HFFc6 (cell line): ENCODE measurements around the gene TOR2A. TPM values are rescaled to one million over a fixed set of nuclear protein-coding genes. Genes with fewer than 3 reads are reported as not detected.

Experiments
- DNase-seq: peaks from one replicate; pipeline ENCODE4 v3.0.0-alpha.2; 2018
- H3K27ac Mint-ChIP-seq: 2 replicates; pipeline ENCODE4 v1.8.0; 2020; ENCODE audit warnings: mild to moderate bottlenecking, mixed read lengths
- H3K27me3 Mint-ChIP-seq: 2 replicates; pipeline ENCODE4 v1.8.0; 2021; ENCODE audit warnings: mild to moderate bottlenecking, moderate library complexity, mixed read lengths; ENCODE audit not compliant: insufficient read depth
- H3K36me3 Mint-ChIP-seq: 2 replicates; pipeline ENCODE4 v1.8.0; 2021; ENCODE audit warnings: low read depth, mixed read lengths
- H3K4me1 Mint-ChIP-seq: 2 replicates; pipeline ENCODE4 v1.8.0; 2020; ENCODE audit warnings: low read depth, mixed read lengths
- H3K4me3 Mint-ChIP-seq: 2 replicates; pipeline ENCODE4 v1.8.0; 2020; ENCODE audit warnings: mild to moderate bottlenecking, moderate library complexity, mixed read lengths
- H3K9me3 Mint-ChIP-seq: 2 replicates; pipeline ENCODE4 v1.8.0; 2020; ENCODE audit warnings: mild to moderate bottlenecking, mixed read lengths
- CTCF ChIP-seq: fragments of 200-600 bp; sonication (generic); IDR thresholded peaks from 2 replicates; pipeline ENCODE4 v1.5.0; 2021; ENCODE audit warnings: antibody characterized with exemption, mild to moderate bottlenecking
- total RNA-seq, 6 experiments: library from RNA; stranded (reverse); fragmentation: NEBNext Ultra II Directional; extraction: Animal tissue kit (Norgen Biotek cat#: 25700); gene quantifications; 2 replicates in 1 of 6; 3 replicates in 5 of 6; pipeline ENCODE4 v1.2.3, GENCODE V29; 2021

TOR2A gene
- total RNA-seq, 6 experiments from 2014 or later: 6.6 to 8.3 (median 8.1) TPM

- no peak for TF ChIP-seq CTCF
- DNase-seq: no peak
- Mint-ChIP-seq H3K36me3 (peaks cover 9% of the 10 kb centered on the region; the same call in 1 of the 2 replicates), H3K27me3 (peaks cover 5% of the 10 kb centered on the region; the same call in 1 of the 2 replicates), H3K4me3 (no peak overlapping the region), H3K4me1 (peaks cover 11% of the 10 kb centered on the region), H3K27ac (no peak overlapping the region), H3K9me3 (peaks cover 4% of the 10 kb centered on the region; the same call in 1 of the 2 replicates)
Observed at GRCh38 chr9:127711831-127712274, 23.2 kb downstream of the TOR2A start.

GRCh38 chr9:127711226-127711701 is 23.8 kb downstream of the TOR2A start:
- Mint-ChIP-seq H3K4me1 (peaks cover 10% of the 10 kb centered on the region), H3K4me3 (no peak overlapping the region), H3K9me3 (peaks cover 4% of the 10 kb centered on the region; the same call in 1 of the 2 replicates), H3K36me3 (peaks cover 9% of the 10 kb centered on the region; the same call in 1 of the 2 replicates), H3K27ac (no peak overlapping the region), H3K27me3 (peaks cover 5% of the 10 kb centered on the region; the same call in 1 of the 2 replicates)
- TF ChIP-seq CTCF: no peak
- no peak for DNase-seq

GRCh38 chr9:127710204-127710783 is 24.8 kb downstream of the TOR2A start:
- no peak for DNase-seq
- H3K27ac Mint-ChIP-seq: no peak overlapping the region
- peaks cover 9% of the 10 kb centered on the region; the same call in 1 of the 2 replicates for H3K36me3 Mint-ChIP-seq
- no peak overlapping the region for H3K4me3 Mint-ChIP-seq
- no peak for TF ChIP-seq CTCF
- H3K9me3 Mint-ChIP-seq: peaks cover 4% of the 10 kb centered on the region; the same call in 1 of the 2 replicates
- H3K27me3 Mint-ChIP-seq: peaks cover 2% of the 10 kb centered on the region; the same call in 1 of the 2 replicates
- 0 out of 2 replicates have a peak, but pooled peaks cover 4% of the 10 kb centered on the region for H3K4me1 Mint-ChIP-seq

- no peak for DNase-seq
- Mint-ChIP-seq H3K9me3 (peaks cover 4% of the 10 kb centered on the region; the same call in 1 of the 2 replicates), H3K4me3 (no peak overlapping the region), H3K27ac (no peak overlapping the region), H3K27me3 (peaks cover 5% of the 10 kb centered on the region), H3K36me3 (peaks cover 9% of the 10 kb centered on the region; the same call in 1 of the 2 replicates), H3K4me1 (no peaks in the 10 kb centered on the region)
- no peak for TF ChIP-seq CTCF
Observed at GRCh38 chr9:127708952-127709587, 26.0 kb downstream of the TOR2A start.

- Mint-ChIP-seq H3K4me3 (no peak overlapping the region), H3K27ac (no peak overlapping the region), H3K27me3 (peaks cover 5% of the 10 kb centered on the region), H3K9me3 (peaks cover 4% of the 10 kb centered on the region; the same call in 1 of the 2 replicates), H3K4me1 (no peaks in the 10 kb centered on the region), H3K36me3 (peaks cover 9% of the 10 kb centered on the region; the same call in 1 of the 2 replicates)
- TF ChIP-seq CTCF: no peak
- DNase-seq: no peak
Observed at GRCh38 chr9:127707766-127708165, 27.3 kb downstream of the TOR2A start.
